Activated CD8-positive, alpha-beta T cell treated with anti-CD3 and anti-CD28 coated beads for 36 hours (primary cell): ENCODE results near the gene PRR23E. TPM values are rescaled to one million over a fixed set of nuclear protein-coding genes. Genes with fewer than 3 reads are reported as not detected.

ENCODE experiments used
- ATAC-seq: fragments of 200-7000 bp; cut with Tn5 transposase; one replicate; pipeline ENCODE4 v1.10.0; 2021; ENCODE audit warnings: mild to moderate bottlenecking, moderate library complexity
- CTCF ChIA-PET: fragments of 350-600 bp; sonication (Branson Sonifier 250); formaldehyde crosslinking; loops from one replicate; lab custom pipeline; 2021; ENCODE audit warnings: antibody characterized with exemption; lab: Charles Lee
- POLR2A ChIA-PET: fragments of 350-600 bp; sonication (Branson Sonifier 250); formaldehyde crosslinking; loops from one replicate; lab custom pipeline; 2021; ENCODE audit warnings: antibody characterized with exemption; lab: Charles Lee
- DNase-seq: peaks from one replicate; pipeline ENCODE4 v3.0.0-alpha.2; 2020
- H3K27ac Mint-ChIP-seq: one replicate; pipeline ENCODE4 v1.8.0; 2021; ENCODE audit warnings: mild to moderate bottlenecking, mixed read lengths
- H3K27me3 Mint-ChIP-seq: one replicate; pipeline ENCODE4 v1.8.0; 2021; ENCODE audit warnings: mixed read lengths
- H3K36me3 Mint-ChIP-seq: one replicate; pipeline ENCODE4 v1.8.0; 2021; ENCODE audit warnings: low read depth, mixed read lengths
- H3K4me1 Mint-ChIP-seq: one replicate; pipeline ENCODE4 v1.8.0; 2021; ENCODE audit warnings: low read depth, mixed read lengths
- H3K4me3 Mint-ChIP-seq: one replicate; pipeline ENCODE4 v1.8.0; 2021; ENCODE audit warnings: mild to moderate bottlenecking, moderate library complexity, mixed read lengths
- H3K9me3 Mint-ChIP-seq: one replicate; pipeline ENCODE4 v1.8.0; 2021; ENCODE audit warnings: mixed read lengths
- CTCF ChIP-seq: fragments of 200-600 bp; IDR thresholded peaks from one replicate; pipeline ENCODE4 v1.8.0; 2022; ENCODE audit warnings: antibody characterized with exemption, mild to moderate bottlenecking
- intact Hi-C: fragments of 100-400 bp; cut with micrococcal nuclease; formaldehyde crosslinking; loops from one replicate; pipeline ENCODE4 v1.10.0; 2022
- total RNA-seq, 2 experiments: library from RNA; stranded (reverse); gene quantifications; one replicate each; pipeline ENCODE4 v1.2.3, GENCODE V29; 2021

PRR23E gene
- total RNA-seq, 2 experiments from 2014 or later: not detected

- DNase-seq: no peak
- intact Hi-C loops: no loop called here
Observed at GRCh38 chr3:127168271-127168670, 24.7 kb upstream of the PRR23E start.

GRCh38 chr3:127170814-127171213 lies 22.1 kb upstream of the PRR23E start:
- POLR2A ChIA-PET: no interaction called here
- no peaks in the 10 kb centered on the region for H3K36me3 Mint-ChIP-seq
- no peaks in the 10 kb centered on the region for H3K4me1 Mint-ChIP-seq
- H3K4me3 Mint-ChIP-seq: no peak overlapping the region
- no peak for TF ChIP-seq CTCF
- H3K27ac Mint-ChIP-seq: no peak overlapping the region
- DNase-seq (no peak), ATAC-seq (no peak)
- peaks cover 12% of the 10 kb centered on the region for H3K27me3 Mint-ChIP-seq
- CTCF ChIA-PET: no interaction called here
- no peaks in the 10 kb centered on the region for H3K9me3 Mint-ChIP-seq
- intact Hi-C loops: no loop called here

More at GRCh38 chr3:127168271-127168670, 24.7 kb upstream of the PRR23E start:
- ATAC-seq: no peak
- no peak for TF ChIP-seq CTCF
- Mint-ChIP-seq H3K4me1 (no peaks in the 10 kb centered on the region), H3K36me3 (no peaks in the 10 kb centered on the region), H3K27me3 (peaks cover 12% of the 10 kb centered on the region), H3K27ac (no peak overlapping the region), H3K9me3 (no peaks in the 10 kb centered on the region), H3K4me3 (no peak overlapping the region)
- CTCF ChIA-PET: no interaction called here
- POLR2A ChIA-PET: no interaction called here

GRCh38 chr3:127171320-127171719 lies 21.6 kb upstream of the PRR23E start:
- DNase-seq (no peak), ATAC-seq (no peak)
- Mint-ChIP-seq H3K4me1 (no peaks in the 10 kb centered on the region), H3K36me3 (no peaks in the 10 kb centered on the region), H3K4me3 (no peak overlapping the region), H3K27ac (no peak overlapping the region), H3K27me3 (peaks cover 12% of the 10 kb centered on the region), H3K9me3 (no peaks in the 10 kb centered on the region)
- intact Hi-C loops: no loop called here
- POLR2A ChIA-PET: no interaction called here
- CTCF ChIA-PET: no interaction called here
- TF ChIP-seq CTCF: no peak

- H3K27me3 Mint-ChIP-seq: peaks cover 12% of the 10 kb centered on the region
- CTCF ChIA-PET: no interaction called here
- POLR2A ChIA-PET: no interaction called here
- intact Hi-C loops: no loop called here
- no peaks in the 10 kb centered on the region for H3K9me3 Mint-ChIP-seq
- ATAC-seq: no peak
- H3K36me3 Mint-ChIP-seq: no peaks in the 10 kb centered on the region
- no peak for DNase-seq
- H3K27ac Mint-ChIP-seq: no peak overlapping the region
- TF ChIP-seq CTCF: no peak
- no peak overlapping the region for H3K4me3 Mint-ChIP-seq
- H3K4me1 Mint-ChIP-seq: no peaks in the 10 kb centered on the region
Observed at GRCh38 chr3:127171721-127172120, 21.2 kb upstream of the PRR23E start.

- ChIA-PET CTCF (interaction anchor here (0.6 kb wide), 1 partner anchor 539 kb away, joined by 3 read pairs; no protein-coding TSS in a partner anchor), POLR2A (no interaction called here)
- Mint-ChIP-seq H3K27me3 (peaks cover 12% of the 10 kb centered on the region), H3K36me3 (no peaks in the 10 kb centered on the region), H3K27ac (no peak overlapping the region), H3K4me3 (no peak overlapping the region), H3K9me3 (no peaks in the 10 kb centered on the region), H3K4me1 (no peaks in the 10 kb centered on the region)
- TF ChIP-seq CTCF: no peak
- intact Hi-C loops: no loop called here
- ATAC-seq (no peak), DNase-seq (no peak)
Observed at GRCh38 chr3:127172211-127172610, 20.7 kb upstream of the PRR23E start.
